H1 (cell line): ENCODE data around the gene SLC6A2. TPM values are rescaled to one million over a fixed set of nuclear protein-coding genes. Genes with fewer than 3 reads are reported as not detected.

ENCODE experiments used
- CTCF ChIA-PET: fragments of 300-600 bp; sonication (Branson Sonifier 250); formaldehyde crosslinking; loops from one replicate; lab custom pipeline; 2021; ENCODE audit not compliant: partially characterized antibody; lab: Charles Lee
- POLR2A ChIA-PET: fragments of 300-600 bp; sonication (Branson Sonifier 250); formaldehyde crosslinking; loops from one replicate; lab custom pipeline; 2021; ENCODE audit warnings: inconsistent platforms; ENCODE audit not compliant: partially characterized antibody; lab: Charles Lee
- DNase-seq, 2 experiments: peaks; one replicate each; pipeline versions ENCODE4 v3.0.0 to v3.0.0-alpha.2; 2010 to 2022; ENCODE audit warnings: low spot score in 2 of 2, low read depth in 1 of 2, mixed read lengths in 1 of 2
- FAIRE-seq: peaks from 2 replicates; lab custom pipeline; 2011; peaks lifted over from hg19 to GRCh38; lab: Jason Lieb, UNC
- H2AFZ ChIP-seq: 2 replicates; pipeline ENCODE4 v1.8.1; 2012; ENCODE audit warnings: low read length, inconsistent platforms
- H2AK5ac ChIP-seq: 2 replicates; pipeline ENCODE4 v1.6.1; 2013; ENCODE audit warnings: low read depth, low read length
- H2BK120ac ChIP-seq: replicated peaks from 2 replicates; pipeline ENCODE3; 2013; ENCODE audit warnings: low read depth, low read length, inconsistent platforms
- H2BK12ac ChIP-seq: 2 replicates; pipeline ENCODE4 v1.6.1; 2013; ENCODE audit warnings: low read depth, low read length
- H2BK15ac ChIP-seq: 2 replicates; pipeline ENCODE4 v1.6.1; 2013; ENCODE audit warnings: low read length
- H2BK20ac ChIP-seq: 2 replicates; pipeline ENCODE4 v1.6.1; 2013; ENCODE audit warnings: low read length
- H2BK5ac ChIP-seq: 2 replicates; pipeline ENCODE4 v1.6.1; 2013; ENCODE audit warnings: low read depth, low read length
- H3K14ac ChIP-seq: 2 replicates; pipeline ENCODE4 v1.6.1; 2013; ENCODE audit warnings: inconsistent platforms; ENCODE audit not compliant: insufficient read length
- H3K18ac ChIP-seq: 2 replicates; pipeline ENCODE4 v1.6.1; 2013; ENCODE audit warnings: low read length; ENCODE audit errors: extremely low read depth
- H3K23ac ChIP-seq: 2 replicates; pipeline ENCODE4 v1.6.1; 2013; ENCODE audit warnings: inconsistent platforms; ENCODE audit not compliant: insufficient read length
- H3K23me2 ChIP-seq: 2 replicates; pipeline ENCODE4 v1.6.1; 2013; ENCODE audit warnings: low read depth, low read length
- H3K27ac ChIP-seq: 2 replicates; pipeline ENCODE4 v1.6.1; 2011; ENCODE audit warnings: low read depth, low read length, inconsistent platforms
- H3K27me3 ChIP-seq, 4 experiments: replicated peaks in 1 of 4; 1 replicate in 1 of 4; 2 replicates in 3 of 4; pipeline versions ENCODE4 v1.6.1 to v1.8.1; 2011 to 2013; ENCODE audit warnings: low read length in 3 of 4, mild to moderate bottlenecking in 3 of 4, inconsistent platforms in 2 of 4, mixed read lengths in 2 of 4, moderate library complexity in 1 of 4; ENCODE audit not compliant: control insufficient read depth in 3 of 4, insufficient read depth in 3 of 4; ENCODE audit errors: extremely low read depth in 1 of 4
- H3K36me3 ChIP-seq, 4 experiments: 2 replicates each; pipeline versions ENCODE4 v1.6.1 to v1.8.1; 2011 to 2013; ENCODE audit warnings: mild to moderate bottlenecking in 4 of 4, low read length in 3 of 4, moderate library complexity in 2 of 4, control low read depth in 1 of 4, inconsistent platforms in 1 of 4; ENCODE audit not compliant: insufficient read depth in 4 of 4, control insufficient read depth in 2 of 4
- H3K4ac ChIP-seq: replicated peaks from 2 replicates; pipeline ENCODE3; 2013; ENCODE audit warnings: low read length, low read depth, mixed read lengths, inconsistent platforms; ENCODE audit not compliant: insufficient read length
- H3K4me1 ChIP-seq, 4 experiments: replicated peaks in 1 of 4; 1 replicate in 1 of 4; 2 replicates in 3 of 4; pipeline versions ENCODE4 v1.6.1 to v1.8.1; 2011 to 2013; ENCODE audit warnings: low read length in 3 of 4, inconsistent platforms in 2 of 4, mixed read lengths in 1 of 4; ENCODE audit not compliant: insufficient read depth in 4 of 4, control insufficient read depth in 3 of 4
- H3K4me2 ChIP-seq, 2 experiments: 2 replicates each; pipeline versions ENCODE4 v1.6.1 to v1.8.1; 2011 to 2013; ENCODE audit warnings: low read depth in 2 of 2, low read length in 2 of 2, control low read depth in 1 of 2, inconsistent platforms in 1 of 2, mild to moderate bottlenecking in 1 of 2; ENCODE audit not compliant: insufficient read depth in 1 of 2
- H3K4me3 ChIP-seq, 4 experiments: fragments of 200-600, 300-600 bp in 1 of 4; sonication (generic), shearing (Covaris generic), sonication (Bioruptor Twin) in 1 of 4; 2 replicates each; pipeline versions ENCODE4 v1.5.1 to v1.8.1; 2011 to 2016; ENCODE audit warnings: low read length in 4 of 4, low read depth in 3 of 4, control low read depth in 2 of 4, inconsistent platforms in 2 of 4, mild to moderate bottlenecking in 2 of 4, mixed read lengths in 1 of 4, moderate library complexity in 1 of 4; ENCODE audit not compliant: insufficient read depth in 2 of 4; ENCODE audit errors: extremely low read depth in 1 of 4
- H3K56ac ChIP-seq: replicated peaks from 2 replicates; pipeline ENCODE3; 2013; ENCODE audit warnings: low read depth, mild to moderate bottlenecking, mixed read lengths, low read length, inconsistent platforms; ENCODE audit not compliant: insufficient read length
- H3K79me1 ChIP-seq: 2 replicates; pipeline ENCODE4 v1.6.1; 2013; ENCODE audit warnings: low read depth, low read length, control low read depth
- H3K79me2 ChIP-seq, 2 experiments: 2 replicates each; pipeline versions ENCODE4 v1.6.1 to v1.8.1; 2012 to 2013; ENCODE audit warnings: low read length in 2 of 2, mild to moderate bottlenecking in 2 of 2, inconsistent platforms in 1 of 2; ENCODE audit not compliant: insufficient read depth in 2 of 2, control insufficient read depth in 1 of 2
- H3K9ac ChIP-seq, 4 experiments: replicated peaks in 1 of 4; 1 replicate in 1 of 4; 2 replicates in 3 of 4; pipeline versions ENCODE4 v1.6.1 to v1.8.1; 2011 to 2013; ENCODE audit warnings: low read depth in 3 of 4, low read length in 3 of 4, control low read depth in 2 of 4, mild to moderate bottlenecking in 2 of 4, moderate library complexity in 2 of 4, inconsistent platforms in 1 of 4; ENCODE audit errors: extremely low read depth in 1 of 4
- H3K9me3 ChIP-seq, 2 experiments: 2 replicates each; pipeline versions ENCODE4 v1.6.1 to v1.8.1; 2012 to 2013; ENCODE audit warnings: mild to moderate bottlenecking in 2 of 2, moderate library complexity in 2 of 2, control low read depth in 1 of 2, inconsistent platforms in 1 of 2, low read depth in 1 of 2, low read length in 1 of 2, mixed read lengths in 1 of 2; ENCODE audit not compliant: insufficient read depth in 2 of 2
- H4K20me1 ChIP-seq, 2 experiments: replicated peaks in 1 of 2; 2 replicates each; pipeline versions ENCODE3 to v1.8.1; 2011 to 2013; ENCODE audit warnings: inconsistent platforms in 2 of 2, low read length in 2 of 2, mild to moderate bottlenecking in 1 of 2; ENCODE audit not compliant: insufficient read depth in 2 of 2, control insufficient read depth in 1 of 2
- H4K5ac ChIP-seq: 2 replicates; pipeline ENCODE4 v1.6.1; 2013; ENCODE audit warnings: low read length, low read depth, mixed read lengths, inconsistent platforms; ENCODE audit not compliant: insufficient read length
- H4K8ac ChIP-seq: 2 replicates; pipeline ENCODE4 v1.8.0; 2013; ENCODE audit warnings: mild to moderate bottlenecking, moderate library complexity, low read length, inconsistent platforms; ENCODE audit not compliant: insufficient read depth; ENCODE audit errors: extremely low read depth
- H4K91ac ChIP-seq: replicated peaks from 2 replicates; pipeline ENCODE3; 2013; ENCODE audit warnings: low read length, mixed read lengths, inconsistent platforms; ENCODE audit not compliant: insufficient read length
- CHD1 ChIP-seq: IDR thresholded peaks from 2 replicates; pipeline ENCODE4 v1.6.1; 2012; ENCODE audit warnings: low read depth, low read length, improper control_type of control experiment
- CREB1 ChIP-seq: IDR thresholded peaks from 2 replicates; pipeline ENCODE4 v1.6.1; 2012; ENCODE audit warnings: inconsistent platforms
- GTF2F1 ChIP-seq: IDR thresholded peaks from 2 replicates; pipeline ENCODE4 v1.6.1; 2012; ENCODE audit warnings: low read depth, low read length, improper control_type of control experiment, borderline replicate concordance
- HDAC6 ChIP-seq: IDR thresholded peaks from one replicate; pipeline ENCODE4 v1.7.1; 2012; ENCODE audit warnings: low read depth, mild to moderate bottlenecking, inconsistent platforms, low read length, moderate library complexity
- JUND ChIP-seq: IDR thresholded peaks from 2 replicates; pipeline ENCODE4 v1.6.1; 2011; ENCODE audit warnings: mild to moderate bottlenecking, improper control_type of control experiment, low read length
- KDM4A ChIP-seq: IDR thresholded peaks from one replicate; pipeline ENCODE4 v1.7.1; 2012; ENCODE audit warnings: low read depth, mild to moderate bottlenecking, moderate library complexity, low read length, inconsistent platforms; ENCODE audit not compliant: severe bottlenecking
- NANOG ChIP-seq: IDR thresholded peaks from 2 replicates; pipeline ENCODE4 v1.6.1; 2011; ENCODE audit warnings: low read length, low read depth, mild to moderate bottlenecking, inconsistent platforms; ENCODE audit not compliant: insufficient read depth, poor library complexity, severe bottlenecking
- PHF8 ChIP-seq: fragments of 200-600 bp; sonication (generic); conservative IDR thresholded peaks from 2 replicates; pipeline ENCODE4 v1.7.1; 2012; ENCODE audit warnings: low read depth, mild to moderate bottlenecking, inconsistent platforms, low read length, moderate library complexity
- RXRA ChIP-seq: IDR thresholded peaks from 2 replicates; pipeline ENCODE4 v1.6.1; 2011; ENCODE audit warnings: low read depth, mild to moderate bottlenecking, low read length, moderate library complexity; ENCODE audit not compliant: insufficient read depth
- SIX5 ChIP-seq: IDR thresholded peaks from 2 replicates; pipeline ENCODE4 v1.6.1; 2011; ENCODE audit warnings: mild to moderate bottlenecking, low read depth, low read length
- SUZ12 ChIP-seq: fragments of 200-600 bp; sonication (generic); IDR thresholded peaks from 2 replicates; pipeline ENCODE4 v1.6.1; 2012; ENCODE audit warnings: mild to moderate bottlenecking, inconsistent platforms, low read length, moderate library complexity, mixed read lengths
- TAF1 ChIP-seq: IDR thresholded peaks from 2 replicates; pipeline ENCODE4 v1.6.1; 2011; ENCODE audit warnings: mild to moderate bottlenecking, low read depth, low read length
- TAF7 ChIP-seq: optimal IDR thresholded peaks from 2 replicates; pipeline ENCODE3; 2011; ENCODE audit warnings: low read depth, mild to moderate bottlenecking, inconsistent platforms, low read length, moderate library complexity, borderline replicate concordance
- YY1 ChIP-seq: IDR thresholded peaks from 2 replicates; pipeline ENCODE4 v1.6.1; 2011; ENCODE audit warnings: low read depth, mild to moderate bottlenecking, low read length
- polyA plus RNA-seq, 7 experiments: library from polyadenylated mRNA; depleted of rRNA in 3 of 7; stranded (reverse) in 5 of 7; unstranded in 2 of 7; fragments of >200 nt in 5 of 7; fragments of 200-250 nt in 2 of 7; gene quantifications; 1 replicate in 5 of 7; 2 replicates in 1 of 7; 4 replicates in 1 of 7; pipeline versions ENCODE4 v1.2.1 to v1.2.3, GENCODE V29; 2011 to 2013; ENCODE audit warnings: missing spikeins in 2 of 7, mixed read lengths in 2 of 7
- total RNA-seq: library from RNA; stranded (reverse); fragmentation: NEBNext Ultra II Directional; extraction: Animal tissue kit (Norgen Biotek cat#: 25700); gene quantifications from 2 replicates; pipeline ENCODE4 v1.2.1, GENCODE V29; 2021

SLC6A2 gene
- total and polyA plus RNA-seq, 2 of the 8 experiments (the other 6 are each of a cell fraction or from before 2014, with no cell fraction given): 0.35 TPM; not detected in 1

DNA sequence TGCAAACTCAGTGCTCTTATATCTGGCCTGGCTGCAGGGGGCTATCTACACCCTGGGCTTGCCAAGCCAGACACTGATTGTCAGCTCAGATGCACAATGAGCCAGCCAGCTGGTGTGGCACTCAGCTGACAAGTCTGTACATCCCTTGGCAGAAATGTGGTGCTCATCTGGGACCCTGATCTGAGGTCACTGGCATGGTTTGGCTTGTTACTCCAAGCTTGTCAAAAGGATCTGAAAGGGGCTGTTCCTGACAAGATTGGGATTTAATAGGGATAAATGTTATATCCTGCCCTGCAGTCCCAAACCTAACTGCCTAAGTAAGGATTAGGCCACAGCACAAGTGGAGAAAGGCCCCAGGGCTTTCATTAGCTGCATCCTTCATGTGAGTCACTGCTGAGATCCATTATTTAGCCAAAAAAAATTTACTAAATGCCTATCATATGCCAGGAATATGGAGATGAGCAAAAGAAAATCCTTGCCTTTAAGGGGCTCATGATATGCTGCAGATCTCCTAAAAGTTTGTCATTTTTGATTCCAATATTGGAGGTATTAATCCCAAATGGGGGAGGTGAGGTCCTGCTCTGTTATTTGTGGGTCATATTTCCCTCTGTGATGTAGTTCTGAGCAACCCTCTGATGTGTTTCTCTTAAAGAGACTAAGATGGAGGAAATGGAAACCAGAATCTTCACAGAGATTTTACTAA, 6.3 kb downstream of the SLC6A2 start:
- Histone ChIP-seq H3K27me3 (peaks cover 9 to 22% (median 14%) of the 10 kb centered on the region in 4 experiments), H3K23ac (no peak overlapping the region), H3K18ac (no peak overlapping the region), H4K5ac (no peak overlapping the region), H3K36me3 (no peaks in the 10 kb centered on the region), H3K4me3 (no peak overlapping the region), H3K14ac (no peak overlapping the region), H4K20me1 (no peaks in the 10 kb centered on the region), H2BK12ac (no peak overlapping the region), H3K4ac (no peak overlapping the region), H4K91ac (no peak overlapping the region), H2BK120ac (no peak overlapping the region), H3K56ac (no peak overlapping the region), H3K27ac (no peak overlapping the region), H3K79me2 (no peaks in the 10 kb centered on the region), H3K9me3 (no peaks in the 10 kb centered on the region), H2AK5ac (no peak overlapping the region), H2BK15ac (no peak overlapping the region), H3K4me1 (no peaks in the 10 kb centered on the region), H2BK5ac (no peak overlapping the region), H2AFZ (no peak overlapping the region), H4K8ac (no peak overlapping the region), H3K4me2 (no peak overlapping the region), H2BK20ac (no peak overlapping the region), H3K9ac (no peak overlapping the region), H3K23me2 (no peaks in the 10 kb centered on the region), H3K79me1 (no peaks in the 10 kb centered on the region)
- ChIA-PET POLR2A (no interaction called here), CTCF (interaction anchor here (0.7 to 7.7 kb wide), 8 partner anchors 16 to 197 kb away, joined by 3 to 94 read pairs (median 5); no protein-coding TSS in a partner anchor)
- FAIRE-seq (no peak), DNase-seq (no peak)
- TF ChIP-seq PHF8 (no peak), JUND (no peak), TAF7 (no peak), NANOG (no peak), TAF1 (no peak), YY1 (no peak), CHD1 (no peak), SUZ12 (no peak), RXRA (no peak), SIX5 (no peak), CREB1 (no peak), GTF2F1 (no peak), KDM4A (no peak), HDAC6 (no peak)
